TTC549 (cell line): ENCODE data around the gene BRWD1.

ENCODE experiments used
- FAIRE-seq: peaks from 2 replicates; lab custom pipeline; 2012; peaks lifted over from hg19 to GRCh38; lab: Jason Lieb, UNC

The BRWD1 gene

DNA sequence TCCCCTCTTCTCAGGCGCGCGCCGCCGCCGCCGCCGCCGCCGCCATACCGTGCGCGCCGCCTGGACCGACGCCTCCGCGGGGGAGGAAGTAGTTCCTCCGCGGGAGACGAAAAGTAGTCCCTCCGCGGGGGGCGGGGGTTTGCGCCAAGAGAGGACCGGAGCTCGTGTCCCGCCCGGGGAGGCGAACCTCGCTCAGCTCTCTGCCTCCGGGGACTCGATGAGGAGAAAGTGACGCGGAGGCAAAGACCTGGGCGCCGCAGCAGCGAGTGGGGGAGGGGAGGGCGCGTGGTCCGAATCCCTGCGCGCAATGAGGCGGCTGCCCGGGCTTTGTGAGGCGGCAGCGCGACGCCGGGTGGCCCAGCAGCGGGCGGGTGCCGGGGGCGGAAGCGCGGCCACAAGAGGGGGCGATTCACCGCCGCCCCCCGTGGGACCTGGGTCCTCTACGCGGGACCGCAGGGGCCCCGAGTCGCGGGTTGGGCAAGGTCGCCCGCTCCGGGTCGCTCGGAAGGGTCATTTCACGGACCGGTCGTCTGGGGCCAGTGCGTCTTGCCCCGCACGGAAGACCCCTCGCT is at the start of gene BRWD1:
Gene BRWD1, minus strand, starts transcription at position 62 of the 572 bp plus-strand sequence. CDS start 141 bp downstream, outside the sequence.
- FAIRE-seq, result no peak

DNA sequence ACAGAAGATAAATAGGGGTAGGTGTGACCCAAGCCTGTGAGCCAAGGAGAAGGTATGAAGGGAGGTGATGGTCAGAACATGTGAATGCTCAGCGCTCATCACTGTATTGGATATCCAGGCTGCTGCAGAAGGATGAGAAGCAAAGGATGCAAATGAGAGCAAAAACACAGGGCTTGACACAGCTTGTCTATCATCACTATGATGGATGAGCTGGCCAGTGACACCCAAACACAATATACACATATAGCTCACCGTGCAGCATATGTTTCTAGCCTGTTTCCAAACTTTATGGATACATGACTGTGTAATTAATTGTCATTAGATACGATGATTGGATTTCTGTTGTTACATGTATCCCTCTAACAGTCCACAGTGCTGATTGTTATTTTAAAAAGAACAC is 49.3 kb upstream of the BRWD1 start:
- FAIRE-seq, result no peak

DNA sequence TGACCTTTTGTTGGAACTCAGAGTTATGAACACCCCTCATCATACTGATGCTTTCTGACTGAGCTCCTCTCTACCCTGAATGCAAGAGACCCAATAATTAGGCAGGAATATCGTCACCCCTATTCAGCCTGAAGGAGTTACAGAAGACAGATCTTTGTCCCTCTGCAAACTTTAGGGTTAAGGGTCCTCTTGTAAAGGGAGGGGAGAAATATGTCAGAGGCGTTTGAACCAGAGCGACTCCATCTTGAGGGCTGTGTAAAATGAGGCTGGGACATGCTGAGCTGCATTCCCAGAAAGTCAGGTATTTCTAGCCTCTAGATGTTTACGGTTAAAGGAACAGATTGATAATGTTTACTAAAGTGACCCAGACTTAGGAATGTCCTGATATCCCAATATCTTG is 46.0 kb upstream of the BRWD1 start:
- FAIRE-seq, result no peak

DNA sequence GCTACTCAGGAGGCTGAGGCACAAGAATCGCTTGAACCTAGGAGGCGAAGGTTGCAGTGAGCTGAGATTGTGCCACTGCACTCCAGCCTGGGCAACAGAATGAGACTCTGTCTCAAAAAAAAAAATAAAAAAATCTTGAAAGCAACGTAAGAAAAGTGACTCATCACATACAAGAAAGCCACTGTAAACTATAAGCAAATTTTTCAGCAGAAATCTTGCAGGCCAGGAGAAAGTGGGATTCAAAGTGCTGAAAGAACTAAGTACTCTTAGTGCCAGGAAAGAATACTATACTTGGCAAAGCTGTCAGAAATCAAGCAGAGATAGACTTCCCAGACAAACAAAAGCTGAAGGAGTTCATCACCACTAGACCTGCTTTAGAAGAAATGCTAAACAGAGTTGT is 39.9 kb upstream of the BRWD1 start:
- FAIRE-seq, result no peak

DNA sequence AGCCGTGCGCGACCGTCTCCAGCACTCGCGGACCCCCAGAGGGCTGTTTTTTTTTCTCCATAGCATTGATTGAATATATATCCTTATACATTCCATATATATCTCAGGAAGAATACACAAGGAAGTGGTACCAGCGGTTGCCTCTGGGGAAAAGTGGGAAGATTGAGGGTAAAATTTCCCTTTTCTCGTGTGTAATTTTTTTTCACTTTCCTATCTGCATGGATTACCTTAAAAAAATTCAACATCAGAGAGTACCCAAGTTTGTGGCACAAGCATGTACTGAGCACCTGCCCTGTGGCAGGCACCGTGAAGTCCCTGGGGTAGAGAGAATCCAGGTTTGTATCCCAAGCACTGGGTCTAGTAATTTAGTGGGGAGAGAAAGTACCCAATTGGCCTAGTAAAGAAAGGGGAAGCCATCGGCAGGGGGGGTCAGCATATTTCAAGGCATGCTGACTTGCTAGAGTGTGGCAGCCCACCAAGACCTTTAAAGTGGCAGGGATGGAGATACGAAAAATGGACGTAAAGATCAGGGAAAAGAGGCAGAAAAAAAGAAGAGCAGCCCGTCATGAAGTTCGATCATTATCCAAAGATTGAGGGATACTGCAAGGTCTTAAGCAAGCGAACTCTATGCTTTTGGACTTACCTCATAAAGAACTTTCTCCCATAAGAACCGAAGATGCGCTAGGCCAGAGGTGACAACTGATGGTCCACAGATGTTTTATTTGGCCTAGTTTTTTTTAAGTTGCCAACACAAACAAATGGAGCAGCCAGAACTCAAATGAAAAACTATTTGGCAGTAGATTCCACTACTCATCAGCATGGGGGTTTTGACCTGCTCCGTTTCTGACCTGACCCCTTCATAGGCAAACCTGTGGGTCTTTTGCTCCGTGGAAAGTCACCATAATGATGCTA is 36.9 kb upstream of the BRWD1 start:
- FAIRE-seq, result no peak

DNA sequence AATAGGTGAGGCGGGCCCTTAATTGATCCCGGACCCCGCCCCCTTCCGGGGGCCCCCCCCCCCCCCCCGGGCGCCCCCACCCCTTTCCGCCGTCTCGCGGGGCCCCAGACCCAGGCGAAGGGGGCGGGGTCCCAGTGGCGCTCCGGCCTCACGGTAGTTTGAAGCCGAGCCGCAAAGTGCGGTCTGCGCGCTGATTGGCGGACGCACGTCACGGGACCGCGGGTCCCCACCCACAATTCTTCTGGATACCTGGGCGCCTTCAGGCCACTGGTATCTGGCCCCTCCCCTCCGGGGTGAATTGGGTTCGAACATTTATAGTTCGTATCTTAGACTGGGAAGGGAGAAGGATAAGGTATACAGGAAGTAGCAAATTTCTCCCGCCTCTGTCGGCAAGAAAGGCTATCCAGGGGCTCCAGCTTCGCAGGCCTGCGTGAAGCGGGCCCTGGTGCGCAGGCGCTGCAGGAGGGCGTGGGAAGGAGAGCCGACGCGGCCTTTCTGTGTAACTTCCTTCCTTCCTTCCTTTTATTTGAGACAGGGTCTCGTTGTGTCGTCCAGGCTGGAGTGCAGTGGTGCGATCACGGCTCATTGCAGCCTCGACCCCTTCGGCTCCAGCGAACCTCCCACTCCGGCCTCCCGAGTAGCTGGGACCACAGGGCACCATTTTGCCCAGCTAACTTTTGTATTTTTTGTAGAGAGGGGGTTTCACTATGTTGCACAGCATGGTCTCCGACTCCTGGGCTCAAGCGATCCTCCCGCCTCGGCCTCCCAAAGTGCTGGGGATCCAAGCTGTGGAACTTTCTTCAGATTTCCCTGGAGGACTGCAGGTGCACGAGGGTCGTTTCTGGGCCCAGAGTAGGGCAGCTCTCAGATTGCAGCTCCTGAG is 36.0 kb upstream of the BRWD1 start:
- peak; percentile 50 for FAIRE-seq

DNA sequence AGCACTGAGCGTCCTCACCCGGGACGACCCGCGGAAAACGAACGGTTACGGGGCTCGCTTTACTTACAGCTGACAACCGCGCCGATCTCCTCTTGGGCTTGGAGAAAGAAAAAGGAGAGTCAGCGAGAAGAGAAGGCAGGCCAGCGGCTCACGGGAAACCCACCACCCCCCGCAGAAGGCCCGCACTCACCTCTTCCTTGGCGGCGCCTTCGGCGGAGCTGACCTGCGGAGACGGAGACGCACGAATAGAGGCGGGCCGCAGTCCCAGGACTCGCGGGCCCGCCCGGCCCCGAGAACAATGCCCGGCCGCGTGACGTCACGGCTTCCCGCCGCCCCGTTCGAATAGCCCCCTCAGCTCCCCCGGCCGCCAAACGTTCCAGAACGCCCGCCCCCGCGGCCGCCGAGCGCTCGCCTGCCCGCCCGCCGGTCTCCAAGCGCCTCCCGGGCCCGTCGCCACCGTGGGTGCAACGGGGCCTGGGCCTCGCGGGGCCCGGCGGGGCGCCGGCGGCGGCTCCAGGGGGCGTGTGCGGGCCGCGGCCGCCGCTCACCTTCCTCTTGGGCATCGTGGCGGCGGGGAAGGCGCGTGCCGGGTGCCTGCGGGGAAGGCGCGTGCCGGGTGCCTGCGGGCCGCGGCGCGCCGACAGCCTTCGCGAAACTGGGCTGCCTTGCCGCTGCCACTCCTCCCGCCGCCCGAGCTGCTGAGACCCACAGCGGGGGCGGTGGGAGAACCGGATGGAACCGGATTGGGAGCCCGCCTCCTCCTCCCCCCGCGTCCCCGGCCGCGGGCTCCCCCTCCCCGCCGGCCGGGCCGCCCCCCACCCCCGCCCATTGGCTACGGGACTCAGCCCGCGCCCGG is 35.2 kb upstream of the BRWD1 start, which contains the start of gene HMGN1:
Gene HMGN1, minus strand, starts transcription at position 734 of the 856 bp plus-strand sequence. Its CDS starts 171 bp downstream, at position 563.
- no peak for FAIRE-seq

DNA sequence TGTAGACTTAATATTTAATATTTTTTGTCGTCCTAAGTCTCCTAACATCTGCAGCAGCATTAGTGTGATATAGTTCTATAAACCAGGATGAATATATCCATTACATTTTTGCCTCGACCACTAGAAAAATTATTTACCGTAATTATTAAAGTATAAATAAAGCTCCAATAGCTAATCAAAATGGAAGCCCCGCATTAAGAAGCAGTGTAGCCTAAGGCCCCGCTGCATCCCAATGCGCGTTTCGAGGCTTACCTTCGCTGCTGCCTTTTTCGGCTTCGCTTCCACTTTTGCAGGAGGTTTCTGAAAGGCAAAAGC is 34.6 kb upstream of the BRWD1 start:
- FAIRE-seq, result no peak

DNA sequence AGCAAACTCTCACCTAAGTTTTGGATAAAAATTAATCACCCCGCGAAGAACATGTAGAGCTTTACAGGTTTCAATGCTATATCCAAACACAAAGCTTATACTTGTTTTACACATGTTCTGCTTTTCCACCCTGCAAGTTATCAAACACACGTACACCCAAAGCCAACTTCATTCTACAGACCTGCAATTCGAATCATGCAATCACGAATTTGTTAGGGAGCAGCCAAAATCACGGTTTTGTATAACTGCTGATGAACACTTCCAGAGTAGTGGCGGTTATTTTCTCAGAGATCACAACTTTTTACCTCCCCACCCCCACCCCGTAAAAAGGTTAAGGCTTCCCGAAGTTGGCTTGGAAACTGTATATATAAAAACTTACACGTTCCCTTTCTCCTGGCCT is 34.1 kb upstream of the BRWD1 start:
- no peak for FAIRE-seq

DNA sequence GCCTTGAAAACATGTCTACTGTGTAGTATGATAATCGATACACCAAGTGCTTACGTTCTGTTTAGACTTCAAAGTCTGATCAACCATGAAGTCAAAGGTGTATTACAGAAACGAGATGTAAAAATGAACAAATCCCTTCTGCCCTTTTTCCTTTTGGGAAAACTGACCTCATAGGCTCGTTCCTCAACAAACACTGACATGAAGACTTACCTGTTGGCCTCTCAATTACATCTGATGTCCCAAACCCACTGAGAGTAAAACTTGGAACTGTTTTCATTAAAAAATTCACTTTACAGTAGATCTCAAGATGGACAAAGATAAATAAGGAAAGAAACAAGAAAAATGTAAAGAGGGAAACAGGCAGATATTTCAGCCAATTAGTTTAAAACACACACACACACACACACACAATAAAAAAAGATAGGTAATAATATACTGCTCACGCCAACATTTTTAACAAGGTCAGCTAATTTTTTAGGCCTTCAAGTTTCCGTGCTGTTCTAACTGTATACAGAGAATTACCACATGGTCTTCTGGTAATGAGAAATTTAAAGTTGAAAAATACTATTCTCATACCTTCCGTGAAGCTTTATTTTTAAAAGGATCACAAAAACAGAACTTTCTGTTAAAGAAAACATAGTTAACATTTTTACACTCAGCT is 33.4 kb upstream of the BRWD1 start:
- no peak for FAIRE-seq

DNA sequence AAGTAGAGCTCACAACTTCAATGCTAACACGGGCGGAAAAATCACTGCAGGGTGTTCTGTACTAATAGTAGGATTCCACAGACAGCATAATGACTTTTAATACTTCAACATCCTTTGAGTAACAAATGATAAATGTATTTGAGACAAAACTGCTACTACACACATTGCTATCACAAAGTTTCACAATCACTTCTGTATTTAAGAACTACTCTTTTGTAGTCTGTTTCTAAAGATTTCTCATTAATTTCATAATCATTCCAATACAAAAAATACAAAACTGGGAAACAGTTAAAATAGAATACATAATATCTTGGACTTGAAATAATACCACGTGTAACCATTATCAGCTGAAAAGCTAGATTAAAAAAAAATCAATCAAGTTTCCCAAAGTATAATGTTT is 32.8 kb upstream of the BRWD1 start:
- FAIRE-seq, result no peak

DNA sequence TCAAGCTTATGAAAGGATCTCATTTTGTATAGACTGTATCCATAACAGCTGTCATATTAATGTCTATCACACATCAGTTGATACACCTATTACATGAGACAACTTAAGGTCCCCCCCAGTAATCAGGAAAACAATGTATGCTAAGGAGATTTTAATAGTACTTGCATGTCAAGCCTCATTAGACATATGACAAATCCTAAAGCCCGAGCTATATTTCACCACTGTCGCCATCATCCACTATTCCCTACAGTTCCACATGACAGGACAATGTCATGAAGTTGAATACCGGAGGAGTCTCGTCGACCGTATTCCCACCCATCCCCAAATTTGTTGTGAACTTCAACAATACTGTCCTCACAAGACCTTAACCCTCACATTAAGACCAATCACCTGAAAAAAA is 32.0 kb upstream of the BRWD1 start:
- FAIRE-seq, result no peak

DNA sequence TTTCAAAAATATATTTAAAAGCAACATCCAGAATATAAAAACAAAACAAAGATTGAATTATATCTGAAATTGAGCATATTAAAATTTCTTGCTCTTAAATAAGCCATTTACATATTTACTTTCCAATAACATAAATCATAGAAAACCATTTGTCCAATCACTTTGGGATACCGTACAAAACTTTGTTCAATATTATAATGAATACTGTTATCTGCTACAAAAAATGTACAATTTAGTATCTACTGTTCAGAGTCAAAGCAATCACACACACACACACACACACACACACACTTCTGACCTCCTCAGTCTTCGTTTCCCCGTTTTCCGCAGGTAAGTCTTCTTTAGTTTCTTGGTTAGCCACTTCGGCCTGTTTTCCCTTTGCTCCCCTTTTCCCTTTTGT is 31.4 kb upstream of the BRWD1 start:
- FAIRE-seq, result no peak

DNA sequence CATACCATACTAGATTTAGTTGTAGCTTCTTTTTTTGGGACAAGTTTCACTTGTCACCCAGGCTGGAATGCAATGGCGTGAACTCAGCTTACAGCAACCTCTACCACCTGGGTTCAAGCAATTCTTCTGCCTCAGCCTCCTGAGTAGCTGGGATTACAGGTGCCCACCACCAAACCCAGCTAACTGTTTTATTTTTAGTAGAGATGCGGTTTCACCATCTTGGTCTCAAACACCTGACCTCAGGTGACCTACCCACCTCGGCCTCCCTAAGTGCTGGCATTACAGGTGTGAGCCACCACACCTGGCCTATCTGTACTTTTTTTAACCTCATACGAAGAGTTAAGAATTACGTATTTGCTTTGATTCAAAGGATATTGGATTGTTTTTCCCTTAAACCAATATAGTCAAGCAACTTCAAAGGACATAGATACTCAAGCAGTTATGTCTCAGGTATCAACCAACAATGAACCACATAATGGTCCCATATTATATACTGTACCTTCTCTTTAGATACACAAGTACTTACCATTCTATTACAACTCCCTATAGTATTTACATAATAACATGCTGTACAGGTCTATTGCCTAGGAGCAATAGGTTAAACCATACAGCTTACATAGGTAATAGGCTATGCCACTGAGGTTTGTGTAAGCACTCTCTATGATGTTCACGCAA is 28.0 kb upstream of the BRWD1 start:
- FAIRE-seq, result no peak

DNA sequence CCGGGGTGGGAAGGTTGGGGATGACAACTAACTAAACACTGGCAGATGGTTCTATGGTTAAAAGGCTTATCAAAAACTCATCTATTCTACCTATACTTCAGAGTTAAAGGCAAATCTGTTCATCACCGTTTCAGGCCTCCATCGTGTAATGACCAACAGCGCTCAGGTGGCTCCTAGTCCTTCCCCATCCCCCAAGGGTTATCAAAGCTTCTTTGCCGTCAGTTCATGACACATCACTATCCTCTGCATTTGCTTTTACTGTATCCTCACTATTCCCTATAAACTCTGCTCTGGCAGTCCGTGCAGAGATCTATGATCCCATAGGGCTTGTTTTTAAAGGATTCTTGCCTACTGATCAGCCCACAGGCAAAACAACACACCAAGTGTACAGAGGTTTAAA is 27.3 kb upstream of the BRWD1 start:
- no peak for FAIRE-seq

DNA sequence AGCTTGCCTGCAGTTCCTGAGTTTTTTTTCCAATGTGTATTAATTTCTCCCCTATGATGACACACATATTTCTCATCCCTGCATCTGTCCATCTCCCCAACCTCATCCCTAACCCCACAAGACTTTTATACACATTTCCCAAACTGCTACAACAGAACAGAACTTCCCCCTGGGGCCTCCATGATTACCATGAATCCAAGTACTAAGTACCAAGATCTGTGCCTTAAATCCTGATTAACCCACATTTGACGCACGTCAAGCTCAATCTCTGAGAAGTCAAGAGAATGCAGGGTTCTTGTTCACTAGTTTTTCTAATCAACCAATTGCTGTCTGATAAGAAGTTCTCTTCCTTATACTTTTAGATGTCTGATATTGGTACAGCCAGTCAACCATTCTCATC is 25.8 kb upstream of the BRWD1 start:
- no peak for FAIRE-seq

DNA sequence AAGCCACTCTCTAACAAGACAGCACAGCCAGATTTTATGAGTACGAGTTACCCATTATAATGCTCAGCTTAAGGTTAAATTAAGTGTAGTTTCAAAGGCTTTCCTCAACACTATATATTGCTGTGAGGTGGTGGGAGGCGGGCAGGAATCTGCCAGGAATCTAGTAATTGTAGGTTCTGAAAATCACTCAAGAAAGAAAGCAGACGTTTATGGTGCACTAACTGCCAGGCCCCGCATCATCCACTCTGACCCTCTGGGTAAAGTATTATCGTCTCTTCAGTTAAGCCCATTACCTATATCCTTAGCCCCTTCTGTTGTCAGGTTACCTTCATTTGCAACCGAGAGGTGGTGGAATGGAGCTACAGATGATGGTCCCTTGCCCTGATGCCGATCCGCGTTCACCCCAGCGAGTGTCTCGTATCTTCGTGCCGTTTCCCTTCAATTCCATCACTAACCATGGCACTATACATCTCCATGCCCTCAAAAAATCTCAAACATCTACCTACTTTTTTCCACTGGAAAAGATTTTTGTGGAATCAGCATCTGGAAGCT is 23.1 kb upstream of the BRWD1 start:
- FAIRE-seq, result no peak

DNA sequence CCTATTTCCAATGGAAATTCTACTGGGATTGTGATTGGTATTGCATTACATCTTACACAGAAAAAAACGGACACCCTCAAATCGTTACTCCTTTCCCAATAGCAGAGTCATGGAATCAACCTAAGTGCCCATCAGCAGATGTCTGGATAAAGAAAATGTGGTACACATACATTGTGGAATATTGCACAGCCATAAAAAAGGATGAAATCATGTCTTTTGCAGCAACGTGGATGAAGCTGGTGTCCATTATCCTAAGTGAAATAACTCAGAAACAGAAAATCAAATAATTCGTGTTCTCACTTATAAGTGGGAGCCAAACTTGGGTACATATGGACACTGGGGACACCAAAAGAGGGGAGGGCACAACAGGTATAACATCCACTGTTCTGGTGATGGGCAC is 21.2 kb upstream of the BRWD1 start:
- FAIRE-seq, result no peak

DNA sequence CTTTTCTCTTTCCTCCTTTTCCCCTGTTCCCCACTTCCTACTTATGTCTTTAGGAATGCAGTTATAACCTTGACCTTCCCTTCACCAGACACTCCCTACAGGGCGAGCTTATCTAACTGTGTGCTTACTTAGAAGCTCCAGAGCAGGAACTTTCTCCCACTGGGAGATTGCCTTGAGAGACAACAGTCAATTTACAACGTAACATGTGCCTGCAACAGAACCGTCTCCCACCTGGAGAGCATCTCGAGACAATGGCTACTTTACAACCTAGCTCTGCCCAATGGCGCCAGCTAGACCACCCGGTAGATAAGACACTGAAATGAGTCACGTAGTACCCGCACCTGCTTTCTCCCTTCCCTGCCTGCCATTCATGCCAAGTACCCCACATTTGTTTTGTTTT is 18.7 kb upstream of the BRWD1 start:
- FAIRE-seq, result no peak

DNA sequence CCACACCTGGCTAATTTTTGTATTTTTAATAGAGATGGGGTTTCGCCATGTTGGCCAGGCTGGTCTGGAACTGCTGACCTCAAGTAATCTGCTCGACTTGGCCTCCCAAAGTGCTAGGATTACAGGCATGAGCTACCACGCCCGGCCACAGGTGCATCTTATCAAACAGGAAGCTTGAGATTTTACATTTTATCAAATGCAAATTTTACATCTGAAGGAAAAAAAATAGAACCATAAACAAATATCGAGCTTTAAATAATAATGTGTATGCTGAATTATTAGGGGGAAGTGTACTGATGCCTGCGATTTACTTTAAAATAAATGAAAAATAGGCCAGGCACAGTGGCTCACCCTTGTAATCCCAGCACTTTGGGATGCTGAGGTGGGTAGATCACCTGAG is 16.6 kb upstream of the BRWD1 start:
- FAIRE-seq, result no peak

DNA sequence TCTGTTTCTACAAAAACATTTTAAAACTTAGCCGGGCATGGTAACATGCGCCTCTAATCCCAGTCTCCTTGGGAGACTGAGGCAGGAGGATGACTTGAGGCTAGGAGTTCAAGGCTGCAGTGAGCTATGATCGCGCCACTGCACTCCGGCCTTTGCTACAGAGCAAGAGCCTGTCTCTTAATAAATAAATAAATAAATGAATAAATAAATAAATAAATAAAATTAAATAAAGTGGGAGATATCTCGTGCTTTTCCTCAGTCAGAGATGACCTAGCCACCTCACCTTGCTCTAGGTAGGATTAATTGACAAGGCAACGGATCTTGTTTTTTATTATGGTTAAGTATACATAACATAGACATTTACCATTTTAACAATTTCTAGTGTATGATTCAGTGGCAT is 14.3 kb upstream of the BRWD1 start:
- FAIRE-seq, result no peak
